ENCODE results near the gene A1CF. TPM values are rescaled to one million over a fixed set of nuclear protein-coding genes. Genes with fewer than 3 reads are reported as not detected.

Gene A1CF
- total RNA-seq, 3 donors from 2014 or later: under 0.01 TPM; not detected in 2

GRCh38 chr10:50855015-50855414, 30.4 kb downstream of the A1CF start:
- H3K9me3 ChIP-seq: no peaks in the 10 kb centered on the region
- intact Hi-C loops (cut with DNase I; ENCODE audit: low total_unique reads): no loop called here
- no peaks in the 10 kb centered on the region for H3K27me3 ChIP-seq
- H3K4me3 ChIP-seq: no peak overlapping the region
- no peaks in the 10 kb centered on the region for H3K36me3 ChIP-seq
- H3K27ac ChIP-seq: no peak overlapping the region
- TF ChIP-seq POLR2AphosphoS5 (IDR thresholded peaks at IDR 0.05): no peak
- no peak for TF ChIP-seq POLR2A (IDR thresholded peaks at IDR 0.05)
- TF ChIP-seq CTCF (IDR thresholded peaks at IDR 0.05): no peak
- no peaks in the 10 kb centered on the region for H3K4me1 ChIP-seq
- DNase-seq (ENCODE audit: low spot score in 2 of 2): no peak

- no peak overlapping the region for H3K4me3 ChIP-seq
- H3K27me3 ChIP-seq: no peaks in the 10 kb centered on the region
- intact Hi-C loops (cut with DNase I; ENCODE audit: low total_unique reads): no loop called here
- no peaks in the 10 kb centered on the region for H3K9me3 ChIP-seq
- H3K36me3 ChIP-seq: no peaks in the 10 kb centered on the region
- no peak overlapping the region for H3K27ac ChIP-seq
- no peak for DNase-seq (ENCODE audit: low spot score in 2 of 2)
- no peaks in the 10 kb centered on the region for H3K4me1 ChIP-seq
- no peak for TF ChIP-seq POLR2A (IDR thresholded peaks at IDR 0.05)
- no peak for TF ChIP-seq POLR2AphosphoS5 (IDR thresholded peaks at IDR 0.05)
- TF ChIP-seq CTCF (IDR thresholded peaks at IDR 0.05): no peak
Measured at GRCh38 chr10:50853557-50853956, 31.9 kb downstream of the A1CF start.

GRCh38 chr10:50851884-50852671, 33.3 kb downstream of the A1CF start:
- no peak for DNase-seq (ENCODE audit: low spot score in 2 of 2)
- intact Hi-C loops (cut with DNase I; ENCODE audit: low total_unique reads): no loop called here
- no peaks in the 10 kb centered on the region for H3K36me3 ChIP-seq

GRCh38 chr10:50850578-50851230, 34.7 kb downstream of the A1CF start:
- no peak overlapping the region for H3K4me3 ChIP-seq
- H3K9me3 ChIP-seq: no peaks in the 10 kb centered on the region
- H3K27me3 ChIP-seq: no peaks in the 10 kb centered on the region
- TF ChIP-seq POLR2AphosphoS5 (IDR thresholded peaks at IDR 0.05): no peak
- no peak for TF ChIP-seq POLR2A (IDR thresholded peaks at IDR 0.05)
- TF ChIP-seq CTCF (IDR thresholded peaks at IDR 0.05): no peak
- no peak overlapping the region for H3K27ac ChIP-seq
- H3K4me1 ChIP-seq: no peaks in the 10 kb centered on the region
- intact Hi-C loops (cut with DNase I; ENCODE audit: low total_unique reads): no loop called here
- no peaks in the 10 kb centered on the region for H3K36me3 ChIP-seq
- DNase-seq (ENCODE audit: low spot score in 2 of 2): no peak

More at GRCh38 chr10:50851884-50852671, 33.3 kb downstream of the A1CF start:
- Histone ChIP-seq H3K4me1 (no peaks in the 10 kb centered on the region), H3K9me3 (no peaks in the 10 kb centered on the region), H3K27me3 (no peaks in the 10 kb centered on the region), H3K4me3 (no peak overlapping the region), H3K27ac (no peak overlapping the region)
- TF ChIP-seq CTCF (IDR thresholded peaks at IDR 0.05): no peak
- TF ChIP-seq POLR2AphosphoS5 (IDR thresholded peaks at IDR 0.05): no peak
- no peak for TF ChIP-seq POLR2A (IDR thresholded peaks at IDR 0.05)

GRCh38 chr10:50846753-50847152, 38.7 kb downstream of the A1CF start:
- no peaks in the 10 kb centered on the region for H3K4me1 ChIP-seq
- H3K27me3 ChIP-seq: no peaks in the 10 kb centered on the region
- intact Hi-C loops (cut with DNase I; ENCODE audit: low total_unique reads): no loop called here
- no peaks in the 10 kb centered on the region for H3K36me3 ChIP-seq
- H3K9me3 ChIP-seq: no peaks in the 10 kb centered on the region
- no peak overlapping the region for H3K27ac ChIP-seq
- H3K4me3 ChIP-seq: no peak overlapping the region
- DNase-seq (ENCODE audit: low spot score in 2 of 2): no peak
- TF ChIP-seq CTCF (IDR thresholded peaks at IDR 0.05): no peak
- no peak for TF ChIP-seq POLR2AphosphoS5 (IDR thresholded peaks at IDR 0.05)
- TF ChIP-seq POLR2A (IDR thresholded peaks at IDR 0.05): no peak

All from breast epithelium (tissue), 4 donors.